Tibial nerve (tissue), 4 donors: ENCODE results near the gene SIM2. TPM values are rescaled to one million over a fixed set of nuclear protein-coding genes. Genes with fewer than 3 reads are reported as not detected.

ENCODE experiments used
- DNase-seq, 2 donors: peaks; one replicate each; pipeline ENCODE4 v3.0.0-alpha.2; 2019; ENCODE audit warnings: low spot score in 2 of 2
- H3K27ac ChIP-seq, 4 donors: fragments of 200-600 bp; sonication (generic) in 3 of 4; one replicate each; pipeline ENCODE4 v1.5.1; 2017 to 2019; ENCODE audit warnings: mild to moderate bottlenecking in 1 of 4
- H3K27me3 ChIP-seq, 2 donors: fragments of 200-600 bp; sonication (generic) in 1 of 2; one replicate each; pipeline versions ENCODE4 v1.5.1 to v1.6.0; 2017 to 2019
- H3K36me3 ChIP-seq, 3 donors: fragments of 200-600 bp; sonication (generic); one replicate each; pipeline ENCODE4 v1.5.1; 2018 to 2019
- H3K4me1 ChIP-seq, 4 donors: fragments of 200-600 bp; sonication (generic) in 3 of 4; one replicate each; pipeline ENCODE4 v1.5.1; 2017 to 2019
- H3K4me3 ChIP-seq, 4 donors: fragments of 200-600 bp; sonication (generic) in 3 of 4; one replicate each; pipeline ENCODE4 v1.5.1; 2017 to 2019; ENCODE audit warnings: mild to moderate bottlenecking in 1 of 4, moderate library complexity in 1 of 4
- H3K9me3 ChIP-seq, 4 donors: fragments of 200-600 bp; sonication (generic) in 3 of 4; one replicate each; pipeline ENCODE4 v1.5.1; 2017 to 2019
- CTCF ChIP-seq, 5 experiments: fragments of 200-600 bp in 3 of 5; fragments of 450-650 bp in 2 of 5; sonication (generic) in 3 of 5; IDR thresholded peaks; one replicate each; pipeline ENCODE4 v1.5.1; 2016 to 2019; ENCODE audit warnings: antibody characterized with exemption in 5 of 5, mild to moderate bottlenecking in 3 of 5, moderate library complexity in 2 of 5
- EP300 ChIP-seq, 2 donors: sonication (generic); formaldehyde crosslinking; IDR thresholded peaks; one replicate each; pipeline ENCODE4 v1.6.1; 2017; ENCODE audit warnings: antibody characterized with exemption in 2 of 2, mild to moderate bottlenecking in 1 of 2
- POLR2A ChIP-seq, 2 donors: fragments of 450-650 bp; IDR thresholded peaks; one replicate each; pipeline ENCODE4 v1.6.1; 2017; ENCODE audit warnings: antibody characterized with exemption in 2 of 2, mild to moderate bottlenecking in 2 of 2, moderate library complexity in 2 of 2
- WGBS, 2 donors: methylation state at CpG; one replicate each; pipeline ENCODE4 v1.1.5; 2018; 5-methylcytosine and 5-hydroxymethylcytosine counted together
- total RNA-seq, 4 donors: library from RNA; depleted of rRNA; stranded (reverse); fragments of >200 nt; gene quantifications; one replicate each; pipeline ENCODE4 v1.1.0, GENCODE V29; 2016

Gene SIM2
- total RNA-seq, 4 donors from 2014 or later = not detected

DNA sequence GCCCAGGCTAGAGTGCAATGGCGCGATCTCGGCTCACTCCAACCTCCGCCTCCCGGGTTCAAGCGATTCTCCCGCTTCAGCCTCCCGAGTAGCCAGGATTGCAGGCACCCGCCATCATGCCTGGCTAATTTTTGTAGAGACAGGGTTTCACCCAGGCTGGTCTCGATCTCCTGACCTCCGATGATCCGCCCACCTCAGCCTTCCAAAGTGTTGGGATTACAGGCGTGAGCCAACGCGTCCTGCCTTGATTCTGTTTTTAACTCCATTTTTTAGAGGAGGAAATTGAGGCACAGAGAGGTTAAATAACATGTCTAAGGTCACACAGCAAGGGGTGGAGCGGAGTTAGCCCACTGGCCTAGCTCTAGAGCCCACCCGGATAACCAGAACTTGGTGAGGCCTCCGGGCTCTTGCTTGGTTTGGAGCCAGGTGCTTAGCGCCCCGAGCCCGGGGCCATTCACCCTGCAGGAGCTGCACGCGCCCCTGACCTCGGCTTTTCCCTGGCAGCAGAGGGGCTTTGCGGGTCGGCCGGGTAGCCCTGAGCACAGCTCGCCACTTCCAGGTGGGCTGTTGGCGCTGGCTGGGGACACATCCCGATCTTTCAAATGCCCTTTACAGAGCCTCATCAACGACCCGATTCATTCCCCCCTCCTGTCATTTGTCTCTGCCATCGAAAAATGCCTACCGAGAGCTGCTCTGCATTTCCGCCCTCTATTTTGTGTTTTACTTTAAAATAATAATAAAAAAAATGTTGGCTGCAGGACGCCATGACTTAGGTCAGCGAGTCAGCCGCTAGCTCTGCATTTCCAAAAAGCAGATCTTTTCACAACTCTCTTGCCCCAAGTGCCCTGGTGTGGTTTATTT lies 11.2 kb downstream of the SIM2 start:
- TF ChIP-seq POLR2A (IDR thresholded peaks at IDR 0.05) (no peak), CTCF (IDR thresholded peaks at IDR 0.05) (no peak), EP300 (IDR thresholded peaks at IDR 0.05) (no peak)
- no peak for DNase-seq
- H3K4me1 ChIP-seq = peaks cover 0 to 55% (median 28%) of the 10 kb centered on the region in 4 donors
- H3K27me3 ChIP-seq = peaks cover 0 to 100% of the 10 kb centered on the region in 2 donors
- H3K4me3 ChIP-seq = no peak overlapping the region
- WGBS, 2 donors = 11 to 13% methylated on average over 28 to 38 of the region's 38 CpGs
- no peaks in the 10 kb centered on the region for H3K36me3 ChIP-seq
- H3K9me3 ChIP-seq = no peaks in the 10 kb centered on the region
- H3K27ac ChIP-seq = no peak overlapping the region

DNA sequence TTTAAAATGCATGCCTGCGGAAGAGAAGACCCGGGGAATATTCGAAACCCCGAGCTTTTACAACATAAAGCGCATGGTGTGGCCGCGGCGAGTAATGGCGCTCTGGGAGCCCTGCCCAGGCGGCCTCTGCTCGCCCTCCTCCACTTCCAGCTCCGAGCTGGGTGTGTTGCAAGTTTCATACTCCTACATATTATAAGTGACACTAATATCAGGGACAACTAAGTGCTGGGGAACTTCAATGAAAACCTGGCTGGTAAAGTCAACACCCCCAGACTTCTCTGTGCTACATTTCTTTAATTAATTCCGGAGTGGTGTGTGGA lies 11.8 kb downstream of the SIM2 start:
- Histone ChIP-seq H3K27me3 (peaks cover 0 to 100% of the 10 kb centered on the region in 2 donors), H3K27ac (no peak overlapping the region), H3K4me3 (no peak overlapping the region), H3K4me1 (peaks cover 0 to 50% (median 23%) of the 10 kb centered on the region in 4 donors), H3K36me3 (no peaks in the 10 kb centered on the region), H3K9me3 (no peaks in the 10 kb centered on the region)
- no peak for TF ChIP-seq POLR2A (IDR thresholded peaks at IDR 0.05)
- TF ChIP-seq CTCF (IDR thresholded peaks at IDR 0.05) = no peak
- DNase-seq = no peak
- WGBS, 2 donors = 12 to 24% methylated on average over 13 of the region's 13 CpGs

DNA sequence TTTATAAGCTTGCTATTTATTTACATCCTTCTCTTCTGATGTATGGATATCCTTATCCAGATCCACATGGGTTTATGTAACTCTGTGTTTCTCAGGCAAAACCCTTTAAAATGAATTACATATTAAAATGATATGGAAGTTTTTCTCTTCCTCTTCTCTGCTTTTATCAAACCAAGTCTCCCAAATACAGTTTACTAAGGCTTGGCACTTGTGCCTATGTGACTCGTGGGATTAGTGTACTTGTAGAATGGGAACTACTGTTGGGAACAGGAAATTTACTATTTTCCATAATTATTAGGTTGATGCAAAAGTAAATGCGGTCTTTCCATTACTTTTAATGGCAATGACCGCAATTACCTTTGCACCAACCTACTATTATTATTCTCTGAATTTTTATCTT lies 14.8 kb downstream of the SIM2 start:
- no peak overlapping the region for H3K27ac ChIP-seq
- WGBS, 2 donors = 61 to 63% methylated on average over 3 of the region's 3 CpGs
- TF ChIP-seq EP300 (IDR thresholded peaks at IDR 0.05) = no peak
- TF ChIP-seq CTCF (IDR thresholded peaks at IDR 0.05) = no peak
- no peak for TF ChIP-seq POLR2A (IDR thresholded peaks at IDR 0.05)
- no peaks in the 10 kb centered on the region for H3K36me3 ChIP-seq
- H3K27me3 ChIP-seq = peaks cover 0 to 88% of the 10 kb centered on the region in 2 donors
- no peaks in the 10 kb centered on the region for H3K9me3 ChIP-seq
- DNase-seq = no peak
- H3K4me1 ChIP-seq = peaks cover 0 to 19% (median 11%) of the 10 kb centered on the region in 4 donors
- no peak overlapping the region for H3K4me3 ChIP-seq

- 77 to 83% methylated on average over 2 of the region's 2 CpGs for WGBS, 2 donors
- Histone ChIP-seq H3K27ac (no peak overlapping the region), H3K36me3 (no peaks in the 10 kb centered on the region), H3K27me3 (peaks cover 0 to 61% of the 10 kb centered on the region in 2 donors), H3K4me1 (peaks cover 0 to 11% (median 0%) of the 10 kb centered on the region in 4 donors), H3K4me3 (no peak overlapping the region), H3K9me3 (no peaks in the 10 kb centered on the region)
- TF ChIP-seq CTCF (IDR thresholded peaks at IDR 0.05) = no peak
- no peak for TF ChIP-seq EP300 (IDR thresholded peaks at IDR 0.05)
- TF ChIP-seq POLR2A (IDR thresholded peaks at IDR 0.05) = no peak
- no peak for DNase-seq
These were observed 17.5 kb downstream of the SIM2 start for GRCh38 chr21:36716387-36716786.

- H3K27me3 ChIP-seq = peaks cover 0 to 57% of the 10 kb centered on the region in 2 donors
- H3K9me3 ChIP-seq = no peaks in the 10 kb centered on the region
- peaks cover 0 to 11% (median 0%) of the 10 kb centered on the region in 4 donors for H3K4me1 ChIP-seq
- no peak overlapping the region for H3K4me3 ChIP-seq
- no peak for TF ChIP-seq CTCF (IDR thresholded peaks at IDR 0.05)
- no peak for TF ChIP-seq EP300 (IDR thresholded peaks at IDR 0.05)
- TF ChIP-seq POLR2A (IDR thresholded peaks at IDR 0.05) = no peak
- DNase-seq = no peak
- WGBS, 2 donors = 76 to 82% methylated on average over 9 of the region's 9 CpGs
- H3K36me3 ChIP-seq = no peaks in the 10 kb centered on the region
- no peak overlapping the region for H3K27ac ChIP-seq
These were observed 17.9 kb downstream of the SIM2 start for GRCh38 chr21:36716836-36717235.
